Astrocyte (in vitro differentiated cells and primary cell): Measurements from ENCODE around the gene ZAP70.

Experiments used
- EZH2 ChIP-seq: IDR thresholded peaks from 2 replicates; pipeline ENCODE4 v1.6.1; 2012; ENCODE audit warnings: mild to moderate bottlenecking, low read length, inconsistent platforms; ENCODE audit not compliant: insufficient read depth
- TF ChIP-seq, protein P1 (sequence below): IDR thresholded peaks from 2 replicates; pipeline ENCODE4 v1.5.1; 2011; ENCODE audit warnings: low read depth, mild to moderate bottlenecking, inconsistent platforms, low read length, moderate library complexity; ENCODE audit not compliant: insufficient read depth

DNA sequence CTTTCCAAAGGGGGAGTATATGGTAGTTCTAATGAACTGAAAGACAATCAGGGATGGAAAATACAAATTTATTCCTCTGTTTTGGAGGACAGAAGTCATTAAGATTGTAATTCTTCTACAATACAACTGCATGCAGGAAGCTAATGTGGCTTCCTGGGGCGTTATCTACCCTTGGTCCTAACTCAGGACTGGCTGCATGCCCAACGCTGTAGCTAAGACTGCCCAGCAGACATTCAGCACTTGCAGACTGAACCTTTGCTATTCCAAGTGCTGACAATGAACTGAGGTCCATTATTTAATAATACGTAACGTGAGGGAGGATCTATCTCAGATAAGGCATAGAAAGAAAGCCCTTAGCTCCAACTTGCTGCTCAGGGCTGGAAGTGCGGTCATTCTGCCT is 53.2 kb downstream of the ZAP70 start:
- TF ChIP-seq, protein P1, sequence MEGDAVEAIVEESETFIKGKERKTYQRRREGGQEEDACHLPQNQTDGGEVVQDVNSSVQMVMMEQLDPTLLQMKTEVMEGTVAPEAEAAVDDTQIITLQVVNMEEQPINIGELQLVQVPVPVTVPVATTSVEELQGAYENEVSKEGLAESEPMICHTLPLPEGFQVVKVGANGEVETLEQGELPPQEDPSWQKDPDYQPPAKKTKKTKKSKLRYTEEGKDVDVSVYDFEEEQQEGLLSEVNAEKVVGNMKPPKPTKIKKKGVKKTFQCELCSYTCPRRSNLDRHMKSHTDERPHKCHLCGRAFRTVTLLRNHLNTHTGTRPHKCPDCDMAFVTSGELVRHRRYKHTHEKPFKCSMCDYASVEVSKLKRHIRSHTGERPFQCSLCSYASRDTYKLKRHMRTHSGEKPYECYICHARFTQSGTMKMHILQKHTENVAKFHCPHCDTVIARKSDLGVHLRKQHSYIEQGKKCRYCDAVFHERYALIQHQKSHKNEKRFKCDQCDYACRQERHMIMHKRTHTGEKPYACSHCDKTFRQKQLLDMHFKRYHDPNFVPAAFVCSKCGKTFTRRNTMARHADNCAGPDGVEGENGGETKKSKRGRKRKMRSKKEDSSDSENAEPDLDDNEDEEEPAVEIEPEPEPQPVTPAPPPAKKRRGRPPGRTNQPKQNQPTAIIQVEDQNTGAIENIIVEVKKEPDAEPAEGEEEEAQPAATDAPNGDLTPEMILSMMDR: no peak
- no peak for TF ChIP-seq EZH2
